Effector memory CD4-positive, alpha-beta T cell (primary cell): ENCODE measurements around the gene TBCD.

ENCODE experiments used
- DNase-seq, 3 donors: peaks; one replicate each; pipeline ENCODE4 v3.0.0-alpha.2; 2020
- H3K27ac ChIP-seq: 2 replicates; pipeline ENCODE4 v1.7.0; 2013; ENCODE audit warnings: mild to moderate bottlenecking, low read length, moderate library complexity; ENCODE audit not compliant: insufficient read depth, poor library complexity, severe bottlenecking
- H3K27me3 ChIP-seq: replicated peaks from 2 replicates; pipeline ENCODE4 v1.7.0; 2013; ENCODE audit warnings: mild to moderate bottlenecking, low read length; ENCODE audit not compliant: insufficient read depth, control insufficient read depth, poor library complexity, severe bottlenecking
- H3K36me3 ChIP-seq: 2 replicates; pipeline ENCODE4 v1.7.0; 2013; ENCODE audit warnings: mild to moderate bottlenecking, low read length, moderate library complexity; ENCODE audit not compliant: control insufficient read depth, insufficient read depth
- H3K4me1 ChIP-seq: 2 replicates; pipeline ENCODE4 v1.7.0; 2013; ENCODE audit warnings: low read length, mild to moderate bottlenecking; ENCODE audit not compliant: control insufficient read depth, insufficient read depth, poor library complexity, severe bottlenecking
- H3K4me3 ChIP-seq: 2 replicates; pipeline ENCODE4 v1.7.0; 2013; ENCODE audit warnings: low read length, low read depth, mild to moderate bottlenecking; ENCODE audit not compliant: insufficient read depth, poor library complexity, severe bottlenecking
- H3K9me3 ChIP-seq: 2 replicates; pipeline ENCODE4 v1.7.0; 2013; ENCODE audit warnings: mild to moderate bottlenecking, low read length, moderate library complexity; ENCODE audit not compliant: control insufficient read depth
- total RNA-seq, 3 donors: gene quantifications; one replicate each; lab custom pipeline; 2026; lab: John Stamatoyannopoulos, UW

TBCD gene
- 98.9 to 143 (median 131) reads per million in 3 donors for total RNA-seq

DNA sequence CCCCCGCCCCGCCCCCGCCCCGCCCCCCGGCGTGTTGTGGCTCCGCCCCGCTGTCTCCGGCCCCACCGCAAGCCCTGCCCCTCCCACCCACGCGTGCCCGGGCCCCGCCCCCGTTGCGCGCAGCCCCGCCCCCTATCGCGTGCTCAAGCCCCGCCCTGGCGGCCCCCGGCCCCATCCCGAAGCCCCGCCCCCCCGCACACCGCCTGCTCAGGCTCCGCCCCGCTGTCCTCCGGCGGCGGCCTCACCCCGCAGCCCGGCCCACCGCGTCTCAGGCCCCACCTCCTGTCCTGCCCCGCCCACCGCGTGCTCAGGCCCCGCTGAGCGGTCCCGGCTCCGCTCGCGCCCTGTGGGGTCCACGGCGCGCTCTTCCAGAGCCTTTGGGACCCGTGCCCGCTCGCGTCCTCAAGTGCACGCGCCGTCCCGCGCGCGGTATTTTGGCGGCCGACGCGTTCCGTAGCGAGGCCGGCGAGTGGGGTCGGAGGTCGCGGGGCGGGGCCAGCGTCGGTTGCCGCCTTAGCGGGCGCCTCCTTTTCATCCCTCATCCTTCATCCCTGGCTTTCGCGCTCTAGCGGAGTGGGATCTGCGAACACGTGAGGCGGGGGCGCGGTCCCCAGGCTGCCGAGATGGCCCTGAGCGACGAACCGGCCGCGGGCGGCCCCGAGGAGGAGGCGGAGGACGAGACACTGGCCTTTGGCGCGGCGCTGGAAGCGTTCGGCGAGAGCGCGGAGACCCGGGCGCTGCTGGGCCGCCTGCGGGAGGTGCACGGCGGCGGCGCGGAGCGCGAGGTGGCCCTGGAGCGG lies at the start of gene TBCD:
Gene TBCD, plus strand, starts transcription at position 495 of the 800 bp plus-strand sequence. Its CDS starts 129 bp downstream, at position 624.
- Histone ChIP-seq H3K36me3 (no peaks in the 10 kb centered on the region), H3K9me3 (no peaks in the 10 kb centered on the region), H3K4me3 (peak within 1 kb of the TSS; percentile 88), H3K27me3 (no peaks in the 10 kb centered on the region), H3K4me1 (peaks cover 11% of the 10 kb centered on the region), H3K27ac (peak within 1 kb of the TSS; percentile 49)
- DNase-seq = peak; percentile 80 to 87 (median 82)

DNA sequence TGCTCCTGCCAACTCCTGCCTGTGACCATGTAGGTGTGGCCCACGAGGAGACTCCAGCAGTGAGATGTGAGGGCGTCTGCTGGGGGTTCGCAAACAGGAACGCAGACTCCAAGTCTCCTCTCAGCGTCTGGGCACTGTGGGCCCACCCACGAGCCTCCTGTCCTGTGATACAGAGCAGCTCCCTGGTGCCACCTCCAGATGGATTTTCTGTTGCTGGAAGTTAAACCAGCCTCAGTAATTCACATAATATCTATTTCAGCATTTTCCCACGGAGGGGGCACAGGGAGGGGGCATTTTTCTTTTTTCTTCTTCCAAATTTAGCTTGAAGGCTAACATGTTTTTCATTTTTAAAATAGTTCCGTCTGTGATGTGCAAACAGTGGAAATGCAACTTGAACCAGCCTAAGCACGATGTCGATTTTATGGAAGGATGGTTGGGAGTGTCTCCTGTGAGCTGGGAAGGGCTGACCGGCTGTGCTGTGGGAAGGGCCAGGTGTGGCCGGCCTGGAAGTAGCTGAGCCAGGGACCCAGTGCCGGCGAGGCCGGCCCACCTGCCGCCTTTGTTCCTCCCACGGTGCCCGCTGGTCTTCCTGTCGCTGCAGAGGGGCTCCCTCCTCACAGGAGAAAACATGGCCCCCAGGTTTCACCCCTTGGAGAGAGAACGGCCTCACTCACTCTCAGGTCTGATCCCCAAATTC lies 49.5 kb upstream of the TBCD start:
- Histone ChIP-seq H3K4me1 (peaks cover 6% of the 10 kb centered on the region), H3K36me3 (no peaks in the 10 kb centered on the region), H3K27ac (no peak overlapping the region), H3K27me3 (no peaks in the 10 kb centered on the region), H3K4me3 (no peak overlapping the region), H3K9me3 (no peaks in the 10 kb centered on the region)
- no peak for DNase-seq

DNA sequence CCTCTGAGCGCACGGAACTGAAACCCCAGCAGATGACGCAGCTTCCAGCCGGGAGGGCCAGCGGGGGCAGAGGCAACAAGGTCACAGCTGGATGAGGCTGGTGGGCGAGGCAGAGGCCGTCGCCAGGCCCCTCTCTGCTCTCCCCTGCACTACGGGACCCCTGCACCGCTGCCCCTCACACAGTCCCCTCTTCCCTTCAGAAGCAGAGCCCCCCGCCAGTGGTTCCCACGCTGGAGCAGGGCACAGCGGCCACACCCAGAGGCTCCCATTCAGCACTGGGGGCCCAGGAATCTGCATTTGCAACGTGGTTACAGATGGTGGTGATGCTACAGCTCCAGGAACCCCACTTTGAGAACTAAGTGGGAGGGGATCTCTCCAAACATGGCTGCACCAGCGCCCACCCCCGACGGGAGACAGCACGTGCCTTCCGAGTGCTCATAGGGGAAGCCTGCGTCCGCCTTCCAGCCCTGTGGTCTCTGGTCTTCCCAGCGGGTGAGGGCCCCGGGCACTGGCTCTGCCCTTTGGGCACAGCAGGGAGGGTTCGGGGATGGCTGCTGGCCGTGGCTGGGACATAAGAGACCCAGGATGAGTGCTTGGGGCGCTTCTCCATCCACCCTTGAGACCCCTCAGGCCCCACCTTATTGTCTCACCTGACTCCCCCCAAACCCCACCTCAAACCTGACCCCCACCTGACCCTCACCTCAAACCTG lies 48.7 kb upstream of the TBCD start:
- Histone ChIP-seq H3K9me3 (no peaks in the 10 kb centered on the region), H3K36me3 (no peaks in the 10 kb centered on the region), H3K27ac (no peak overlapping the region), H3K27me3 (no peaks in the 10 kb centered on the region), H3K4me1 (no peaks in the 10 kb centered on the region), H3K4me3 (no peak overlapping the region)
- DNase-seq = no peak

DNA sequence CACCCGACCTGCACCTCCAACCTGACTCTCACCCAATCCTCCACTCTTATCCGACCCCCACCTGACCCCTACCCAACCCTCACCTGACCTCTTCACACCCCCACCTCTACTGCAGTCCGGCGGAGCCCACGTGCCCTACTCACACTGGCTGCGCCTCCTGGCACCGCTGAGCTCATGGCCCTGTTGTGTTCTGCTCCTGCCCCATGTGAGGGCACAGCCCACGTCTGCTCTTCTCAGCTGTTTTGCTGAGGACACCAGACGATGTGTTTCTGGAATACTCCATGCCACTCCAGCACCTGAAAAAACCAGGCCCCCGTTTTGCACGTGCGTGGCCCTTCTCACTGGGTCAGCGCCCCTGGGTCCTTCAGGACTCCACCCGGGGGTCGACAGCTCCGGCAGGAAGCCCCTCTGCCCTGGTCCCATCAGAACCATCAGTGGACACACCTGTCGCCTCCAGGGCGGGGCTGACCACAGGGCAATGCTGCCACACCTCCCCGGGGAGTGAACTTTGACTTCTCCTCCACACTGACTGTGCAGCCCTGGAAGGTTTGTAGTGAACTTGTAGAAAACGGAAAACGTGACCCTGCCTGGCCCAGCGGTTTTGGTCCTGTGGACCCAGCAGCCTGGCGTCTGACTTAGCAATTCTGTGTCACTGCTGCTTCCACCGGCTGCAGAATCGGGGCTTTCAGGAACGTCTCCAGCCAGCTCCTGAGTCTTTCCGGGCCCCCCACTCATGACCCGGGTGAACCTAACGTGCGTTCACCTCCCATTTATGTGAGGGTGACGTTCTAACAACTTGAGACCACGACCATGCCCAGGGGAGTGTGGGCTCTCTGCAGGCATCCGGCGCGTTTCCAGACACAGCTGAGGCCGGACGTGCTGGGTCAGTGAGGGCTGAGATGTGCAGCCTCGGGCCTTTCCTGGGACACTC lies 47.7 kb upstream of the TBCD start:
- Histone ChIP-seq H3K27me3 (no peaks in the 10 kb centered on the region), H3K27ac (no peak overlapping the region), H3K9me3 (no peaks in the 10 kb centered on the region), H3K4me3 (no peak overlapping the region), H3K4me1 (no peaks in the 10 kb centered on the region), H3K36me3 (no peaks in the 10 kb centered on the region)
- DNase-seq = no peak

DNA sequence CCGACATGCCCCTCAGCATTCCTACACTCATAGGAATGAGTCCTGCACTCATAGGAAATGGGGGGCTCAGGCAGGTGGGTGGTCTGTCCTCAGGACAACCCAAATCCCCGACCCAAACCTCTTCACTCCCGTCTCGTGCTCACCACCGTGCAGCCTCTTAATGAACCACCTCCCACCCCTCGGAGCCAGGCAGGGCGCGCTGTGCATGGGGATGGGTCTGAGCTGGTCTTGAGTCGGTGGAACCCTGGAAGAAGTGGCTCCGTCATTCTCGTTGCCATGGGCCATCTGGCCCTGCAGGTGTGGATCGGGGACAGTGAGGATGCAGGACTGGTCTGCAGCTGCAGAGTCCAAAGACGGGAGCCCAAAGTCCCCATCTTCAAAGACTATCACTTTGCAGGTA lies 47.0 kb upstream of the TBCD start:
- Histone ChIP-seq H3K9me3 (no peaks in the 10 kb centered on the region), H3K27ac (no peak overlapping the region), H3K27me3 (no peaks in the 10 kb centered on the region), H3K36me3 (no peaks in the 10 kb centered on the region), H3K4me3 (no peak overlapping the region), H3K4me1 (no peaks in the 10 kb centered on the region)
- DNase-seq = no peak

DNA sequence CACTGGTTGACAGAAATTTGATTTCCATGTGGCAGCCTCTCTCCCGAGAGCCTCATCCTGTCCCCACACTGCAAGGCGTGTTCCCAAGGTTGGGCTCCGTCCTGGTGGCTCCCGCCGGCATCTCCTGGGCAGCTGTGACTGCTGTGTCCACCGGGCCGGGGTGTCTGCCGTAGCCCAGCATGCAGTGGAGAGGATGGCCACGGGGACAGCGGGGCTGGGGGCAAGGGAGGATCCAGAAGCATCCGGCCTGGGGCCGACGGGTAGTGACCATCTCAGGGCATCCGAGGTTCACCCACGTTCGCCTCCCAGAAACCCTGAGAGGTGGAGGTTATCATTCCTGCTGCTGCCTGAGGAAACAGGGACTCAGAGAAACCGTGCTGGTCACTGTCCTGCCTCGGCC lies 46.1 kb upstream of the TBCD start:
- no peak for DNase-seq
- H3K27ac ChIP-seq = no peak overlapping the region
- no peaks in the 10 kb centered on the region for H3K36me3 ChIP-seq
- no peaks in the 10 kb centered on the region for H3K9me3 ChIP-seq
- H3K4me1 ChIP-seq = no peaks in the 10 kb centered on the region
- H3K4me3 ChIP-seq = no peak overlapping the region
- no peaks in the 10 kb centered on the region for H3K27me3 ChIP-seq

DNA sequence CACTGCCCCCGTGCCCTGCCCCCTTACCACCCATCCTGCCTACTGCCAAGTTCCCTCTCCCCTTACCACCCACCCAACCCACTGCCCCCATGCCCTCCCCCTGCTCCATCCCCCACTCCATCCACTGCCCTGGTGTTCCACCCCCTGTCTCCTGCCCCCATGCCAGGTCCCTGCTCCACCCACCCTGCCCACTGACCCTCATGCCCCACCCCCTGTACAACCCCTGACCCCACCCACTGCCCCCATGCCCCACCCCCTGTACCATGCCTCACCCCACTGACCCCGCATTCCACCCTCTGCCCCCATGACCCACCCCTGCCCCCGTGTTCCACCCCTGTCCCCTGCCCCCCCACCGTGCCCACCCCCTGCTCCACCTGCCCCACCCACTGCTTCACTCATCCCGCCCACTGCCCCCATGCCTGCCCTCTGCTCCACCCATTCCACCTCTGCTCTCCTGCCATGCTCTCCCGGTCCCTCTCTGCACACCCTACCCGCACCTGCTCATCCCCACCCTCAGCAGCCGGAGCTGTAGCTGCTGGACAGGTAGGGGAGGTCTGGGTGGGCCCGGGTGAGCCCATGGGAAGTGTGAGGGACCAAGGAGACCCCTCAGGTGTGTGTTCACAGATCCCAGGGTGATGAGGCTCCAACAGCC lies 42.7 kb upstream of the TBCD start:
- no peak overlapping the region for H3K4me3 ChIP-seq
- H3K36me3 ChIP-seq = no peaks in the 10 kb centered on the region
- no peaks in the 10 kb centered on the region for H3K27me3 ChIP-seq
- no peaks in the 10 kb centered on the region for H3K9me3 ChIP-seq
- DNase-seq = no peak
- no peaks in the 10 kb centered on the region for H3K4me1 ChIP-seq
- H3K27ac ChIP-seq = no peak overlapping the region

DNA sequence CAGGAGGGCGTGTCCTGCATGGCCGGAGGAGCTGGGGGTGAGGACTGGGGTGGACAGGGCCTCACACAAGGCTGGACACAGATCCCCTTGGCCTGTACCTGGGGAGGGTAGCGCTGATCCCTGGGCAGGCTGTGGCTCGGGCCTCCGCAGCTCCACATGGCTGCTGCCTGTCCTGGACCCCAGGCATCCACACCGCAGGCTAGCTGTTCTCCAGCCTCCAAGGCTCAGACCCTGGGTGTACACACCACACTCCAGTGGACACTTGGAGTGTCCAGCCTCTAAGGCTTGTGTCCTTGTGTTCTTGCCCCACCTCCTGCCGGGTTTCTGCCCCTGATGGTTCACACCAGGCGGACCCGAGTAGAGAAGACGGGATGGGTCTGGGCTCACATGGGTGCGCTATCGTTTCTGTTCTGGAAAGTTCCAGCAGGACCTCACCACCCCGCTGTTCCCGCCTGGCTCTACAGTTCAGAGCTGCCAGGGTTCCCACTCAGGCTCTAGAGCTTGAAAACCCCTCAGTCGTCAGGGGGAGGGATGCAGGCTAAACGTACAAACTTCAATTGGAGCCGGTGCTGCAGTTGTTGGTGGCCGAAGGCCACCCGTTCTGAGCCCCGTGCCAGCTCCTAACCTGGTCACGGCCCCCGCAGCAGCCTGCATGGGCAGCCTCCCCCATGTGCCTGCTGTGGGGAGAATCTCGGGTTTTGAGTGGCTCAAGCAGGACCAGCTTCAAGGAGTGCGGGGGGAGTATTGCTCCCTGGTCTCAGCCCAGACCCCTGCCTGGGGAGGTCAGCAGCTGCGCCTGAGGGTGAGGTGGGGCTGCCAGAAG lies 42.0 kb upstream of the TBCD start:
- Histone ChIP-seq H3K27ac (no peak overlapping the region), H3K9me3 (no peaks in the 10 kb centered on the region), H3K4me3 (no peak overlapping the region), H3K27me3 (no peaks in the 10 kb centered on the region), H3K4me1 (no peaks in the 10 kb centered on the region), H3K36me3 (no peaks in the 10 kb centered on the region)
- DNase-seq = no peak
